GM23338 (cell line): ENCODE data around the gene MTHFD1L. TPM values are rescaled to one million over a fixed set of nuclear protein-coding genes. Genes with fewer than 3 reads are reported as not detected.

ENCODE experiments used
- ATAC-seq: fragments of 200-7000 bp; cut with Tn5 transposase; 3 replicates; pipeline ENCODE4 v1.9.1; 2020
- DNase-seq: peaks from one replicate; pipeline ENCODE4 v3.0.0-alpha.2; 2015; ENCODE audit warnings: low spot score
- H2AFZ ChIP-seq: fragments of 200-600 bp; sonication (generic); 2 replicates; pipeline ENCODE4 v1.8.0; 2016; ENCODE audit warnings: antibody characterized with exemption, mild to moderate bottlenecking, moderate library complexity
- H3F3A ChIP-seq: fragments of 200-600 bp; sonication (generic); replicated peaks from 2 replicates; pipeline ENCODE4 v1.8.0; 2017; ENCODE audit warnings: antibody characterized with exemption, mixed run types, low read depth
- H3K27ac ChIP-seq: fragments of 200-600 bp; sonication (generic); 2 replicates; pipeline ENCODE4 v1.6.1; 2016; ENCODE audit warnings: low read depth
- H3K27me3 ChIP-seq: fragments of 200-600 bp; sonication (generic); 2 replicates; pipeline ENCODE4 v1.8.0; 2016; ENCODE audit warnings: mild to moderate bottlenecking, mixed run types, moderate library complexity; ENCODE audit not compliant: insufficient read depth
- H3K36me3 ChIP-seq: fragments of 200-600 bp; sonication (generic); 2 replicates; pipeline ENCODE4 v1.8.0; 2016; ENCODE audit warnings: mild to moderate bottlenecking; ENCODE audit not compliant: insufficient read depth
- H3K4me1 ChIP-seq: fragments of 200-600 bp; sonication (generic); 2 replicates; pipeline ENCODE4 v1.8.0; 2016; ENCODE audit warnings: mild to moderate bottlenecking, moderate library complexity; ENCODE audit not compliant: insufficient read depth
- H3K4me2 ChIP-seq: fragments of 200-600 bp; sonication (generic); 2 replicates; pipeline ENCODE4 v1.7.1; 2017; ENCODE audit warnings: mixed run types
- H3K4me3 ChIP-seq: fragments of 200-600 bp; sonication (generic); 2 replicates; pipeline ENCODE4 v1.6.1; 2016; ENCODE audit warnings: mixed run types
- H3K79me2 ChIP-seq: fragments of 200-600 bp; sonication (generic); replicated peaks from 2 replicates; pipeline ENCODE4 v1.8.0; 2017; ENCODE audit warnings: mild to moderate bottlenecking; ENCODE audit not compliant: insufficient read depth
- H3K9me2 ChIP-seq: fragments of 200-600 bp; sonication (generic); 2 replicates; pipeline ENCODE4 v1.8.0; 2017; ENCODE audit not compliant: insufficient read depth
- H4K20me1 ChIP-seq: fragments of 200-600 bp; sonication (generic); replicated peaks from 2 replicates; pipeline ENCODE4 v1.8.0; 2017; ENCODE audit warnings: mild to moderate bottlenecking; ENCODE audit not compliant: insufficient read depth
- H3K27ac Mint-ChIP-seq: 2 replicates; pipeline ENCODE4 v1.8.0; 2020; ENCODE audit warnings: inconsistent platforms, mild to moderate bottlenecking, moderate library complexity, mixed read lengths
- H3K27me3 Mint-ChIP-seq: 3 replicates; pipeline ENCODE4 v1.8.0; 2022; ENCODE audit warnings: low read depth, mild to moderate bottlenecking, moderate library complexity, mixed read lengths, inconsistent platforms; ENCODE audit not compliant: insufficient read depth, poor library complexity
- H3K36me3 Mint-ChIP-seq: 3 replicates; pipeline ENCODE4 v1.8.0; 2021; ENCODE audit warnings: low read depth, mild to moderate bottlenecking, inconsistent platforms, moderate library complexity, mixed read lengths
- H3K4me1 Mint-ChIP-seq: 3 replicates; pipeline ENCODE4 v1.8.0; 2020; ENCODE audit warnings: mild to moderate bottlenecking, inconsistent platforms, mixed read lengths
- H3K4me3 Mint-ChIP-seq: 3 replicates; pipeline ENCODE4 v1.8.0; 2021; ENCODE audit warnings: moderate library complexity, mild to moderate bottlenecking, inconsistent platforms, mixed read lengths
- H3K9me3 Mint-ChIP-seq: 3 replicates; pipeline ENCODE4 v1.8.0; 2020; ENCODE audit warnings: moderate library complexity, mild to moderate bottlenecking, inconsistent platforms, mixed read lengths
- CREB1 ChIP-seq: fragments of 250-450 bp; sonication (Bioruptor Pico); IDR thresholded peaks from 2 replicates; pipeline ENCODE4 v1.5.0; 2020; ENCODE audit warnings: low read depth, mild to moderate bottlenecking, moderate library complexity
- CTCF ChIP-seq, 2 experiments: fragments of 200-600 bp in 1 of 2; sonication (generic) in 1 of 2; conservative IDR thresholded peaks; 2 replicates each; pipeline versions ENCODE4 v1.5.1 to v1.6.1; 2016 to 2017; ENCODE audit warnings: antibody characterized with exemption in 2 of 2, low read depth in 2 of 2, mild to moderate bottlenecking in 2 of 2, moderate library complexity in 1 of 2
- ETS1 ChIP-seq: IDR thresholded peaks from 2 replicates; pipeline ENCODE4 v1.6.1; 2016; ENCODE audit warnings: antibody characterized with exemption
- EZH2 ChIP-seq: fragments of 200-600 bp; sonication (generic); IDR thresholded peaks from one replicate; pipeline ENCODE4 v1.8.0; 2017; ENCODE audit warnings: antibody characterized with exemption, mild to moderate bottlenecking, low read depth; ENCODE audit not compliant: unreplicated experiment
- EZH2phosphoT487 ChIP-seq: fragments of 200-600 bp; sonication (generic); IDR thresholded peaks from one replicate; pipeline ENCODE4 v1.8.1; 2018; ENCODE audit warnings: antibody characterized with exemption; ENCODE audit not compliant: unreplicated experiment
- JUNB ChIP-seq: IDR thresholded peaks from one replicate; pipeline ENCODE4 v1.6.1; 2016; ENCODE audit warnings: antibody characterized with exemption; ENCODE audit not compliant: unreplicated experiment
- NANOG ChIP-seq: IDR thresholded peaks from 2 replicates; pipeline ENCODE4 v1.6.1; 2016; ENCODE audit warnings: antibody characterized with exemption, borderline replicate concordance
- POLR2AphosphoS5 ChIP-seq: IDR thresholded peaks from 2 replicates; pipeline ENCODE4 v1.6.1; 2016; ENCODE audit warnings: antibody characterized with exemption, low read depth
- REST ChIP-seq: IDR thresholded peaks from one replicate; pipeline ENCODE4 v1.6.1; 2018; ENCODE audit warnings: antibody characterized with exemption; ENCODE audit not compliant: unreplicated experiment
- STAT1 ChIP-seq: IDR thresholded peaks from one replicate; pipeline ENCODE4 v1.6.1; 2016; ENCODE audit warnings: antibody characterized with exemption; ENCODE audit not compliant: unreplicated experiment
- ZNF114 ChIP-seq: fragments of 250-450 bp; sonication (Bioruptor Pico); IDR thresholded peaks from 2 replicates; pipeline ENCODE4 v1.5.0; 2020; ENCODE audit warnings: mild to moderate bottlenecking, moderate library complexity
- ZNF331 ChIP-seq: fragments of 250-450 bp; sonication (Bioruptor Pico); IDR thresholded peaks from 2 replicates; pipeline ENCODE4 v1.5.0; 2020; ENCODE audit warnings: low read depth, mild to moderate bottlenecking, moderate library complexity
- ZNF462 ChIP-seq: fragments of 250-450 bp; sonication (Bioruptor Pico); IDR thresholded peaks from 2 replicates; pipeline ENCODE4 v1.5.0; 2020; ENCODE audit warnings: mild to moderate bottlenecking, moderate library complexity
- polyA plus RNA-seq: library from polyadenylated mRNA; unstranded; fragments of >200 nt; fragmentation: Nextera tagmentation; extraction: Ambion mirVana; gene quantifications from 2 replicates; pipeline ENCODE4 v1.2.1, GENCODE V29; 2016
- total RNA-seq: library from RNA; depleted of rRNA; stranded (reverse); fragments of >200 nt; shearing (Covaris generic); gene quantifications from 2 replicates; pipeline ENCODE4 v1.2.3, GENCODE V29; 2014

Gene MTHFD1L
- total and polyA plus RNA-seq, 2 experiments from 2014 or later = 53.2 to 66.8 TPM

GRCh38 chr6:151002057-151002450 is 136.6 kb downstream of the MTHFD1L start:
- no peaks in the 10 kb centered on the region for H3F3A ChIP-seq
- DNase-seq (no peak), ATAC-seq (no peak)
- no peak overlapping the region for H3K4me3 Mint-ChIP-seq
- peaks cover 36% of the 10 kb centered on the region for H3K4me1 Mint-ChIP-seq
- no peaks in the 10 kb centered on the region for H3K36me3 ChIP-seq
- TF ChIP-seq ZNF331 (CRISPR knock-in tag) (no peak), NANOG (no peak), REST (no peak), POLR2AphosphoS5 (no peak), STAT1 (no peak), ZNF462 (CRISPR knock-in tag) (no peak), EZH2 (no peak), CTCF (conservative IDR thresholded peaks at IDR 0.05; ENCODE audit: low read depth in 2 of 2) (no peak), ZNF114 (no peak), JUNB (no peak), ETS1 (no peak), CREB1 (CRISPR knock-in tag) (no peak), EZH2phosphoT487 (no peak)
- no peak overlapping the region for H3K4me3 ChIP-seq
- no peaks in the 10 kb centered on the region for H3K9me3 Mint-ChIP-seq
- no peak overlapping the region for H3K4me2 ChIP-seq
- peaks cover 3% of the 10 kb centered on the region for H3K4me1 ChIP-seq
- no peaks in the 10 kb centered on the region for H3K27me3 ChIP-seq
- no peaks in the 10 kb centered on the region for H3K79me2 ChIP-seq
- no peak overlapping the region for H2AFZ ChIP-seq
- 0 out of 2 replicates have a peak, but pooled peaks cover 2% of the 10 kb centered on the region for H4K20me1 ChIP-seq
- no peak overlapping the region for H3K27ac ChIP-seq
- peaks cover 8% of the 10 kb centered on the region for H3K36me3 Mint-ChIP-seq
- no peak overlapping the region for H3K27ac Mint-ChIP-seq
- peaks cover 5% of the 10 kb centered on the region for H3K27me3 Mint-ChIP-seq
- H3K9me2 ChIP-seq = no peaks in the 10 kb centered on the region
